WERI-Rb-1 (cell line): ENCODE measurements around the gene CLK2.
"Not testable (repeated sequence)": the region's sequence is repeated elsewhere in the genome, so short reads cannot be mapped to it uniquely, and the experiment has no call there.

Experiments
- DNase-seq: peaks from one replicate; pipeline ENCODE4 v3.0.0-alpha.2; 2020
- H3K27ac ChIP-seq: fragments of 250-450 bp; sonication (Bioruptor Pico); 2 replicates; pipeline ENCODE4 v1.5.1; 2020; ENCODE audit warnings: mild to moderate bottlenecking, moderate library complexity
- H3K27me3 ChIP-seq: fragments of 250-450 bp; sonication (Bioruptor Pico); 2 replicates; pipeline ENCODE4 v1.5.1; 2021; ENCODE audit warnings: mild to moderate bottlenecking, low read depth, moderate library complexity; ENCODE audit not compliant: insufficient read depth, severe bottlenecking
- H3K36me3 ChIP-seq: fragments of 250-450 bp; sonication (Bioruptor Pico); 2 replicates; pipeline ENCODE4 v1.5.1; 2020; ENCODE audit warnings: mild to moderate bottlenecking, moderate library complexity
- H3K4me3 ChIP-seq: 2 replicates; pipeline ENCODE4 v1.5.1; 2011; ENCODE audit warnings: low read depth, mild to moderate bottlenecking, control low read depth, low read length
- H3K9me3 ChIP-seq: fragments of 250-450 bp; sonication (Bioruptor Pico); 2 replicates; pipeline ENCODE4 v1.5.1; 2021; ENCODE audit warnings: mild to moderate bottlenecking, moderate library complexity; ENCODE audit not compliant: severe bottlenecking
- TF ChIP-seq, protein P1 (sequence below): IDR thresholded peaks from 2 replicates; pipeline ENCODE4 v1.5.1; 2011; ENCODE audit warnings: low read depth, mild to moderate bottlenecking, control low read depth, inconsistent platforms, low read length

Gene CLK2

GRCh38 chr1:155247667-155248553, 25.4 kb downstream of the CLK2 start:
- TF ChIP-seq, protein P1, sequence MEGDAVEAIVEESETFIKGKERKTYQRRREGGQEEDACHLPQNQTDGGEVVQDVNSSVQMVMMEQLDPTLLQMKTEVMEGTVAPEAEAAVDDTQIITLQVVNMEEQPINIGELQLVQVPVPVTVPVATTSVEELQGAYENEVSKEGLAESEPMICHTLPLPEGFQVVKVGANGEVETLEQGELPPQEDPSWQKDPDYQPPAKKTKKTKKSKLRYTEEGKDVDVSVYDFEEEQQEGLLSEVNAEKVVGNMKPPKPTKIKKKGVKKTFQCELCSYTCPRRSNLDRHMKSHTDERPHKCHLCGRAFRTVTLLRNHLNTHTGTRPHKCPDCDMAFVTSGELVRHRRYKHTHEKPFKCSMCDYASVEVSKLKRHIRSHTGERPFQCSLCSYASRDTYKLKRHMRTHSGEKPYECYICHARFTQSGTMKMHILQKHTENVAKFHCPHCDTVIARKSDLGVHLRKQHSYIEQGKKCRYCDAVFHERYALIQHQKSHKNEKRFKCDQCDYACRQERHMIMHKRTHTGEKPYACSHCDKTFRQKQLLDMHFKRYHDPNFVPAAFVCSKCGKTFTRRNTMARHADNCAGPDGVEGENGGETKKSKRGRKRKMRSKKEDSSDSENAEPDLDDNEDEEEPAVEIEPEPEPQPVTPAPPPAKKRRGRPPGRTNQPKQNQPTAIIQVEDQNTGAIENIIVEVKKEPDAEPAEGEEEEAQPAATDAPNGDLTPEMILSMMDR: no peak
- DNase-seq: no peak
- Histone ChIP-seq H3K27me3 (no peaks in the 10 kb centered on the region), H3K4me3 (no peak overlapping the region), H3K9me3 (no peaks in the 10 kb centered on the region), H3K27ac (no peak overlapping the region), H3K36me3 (peaks cover 54% of the 10 kb centered on the region)

DNA sequence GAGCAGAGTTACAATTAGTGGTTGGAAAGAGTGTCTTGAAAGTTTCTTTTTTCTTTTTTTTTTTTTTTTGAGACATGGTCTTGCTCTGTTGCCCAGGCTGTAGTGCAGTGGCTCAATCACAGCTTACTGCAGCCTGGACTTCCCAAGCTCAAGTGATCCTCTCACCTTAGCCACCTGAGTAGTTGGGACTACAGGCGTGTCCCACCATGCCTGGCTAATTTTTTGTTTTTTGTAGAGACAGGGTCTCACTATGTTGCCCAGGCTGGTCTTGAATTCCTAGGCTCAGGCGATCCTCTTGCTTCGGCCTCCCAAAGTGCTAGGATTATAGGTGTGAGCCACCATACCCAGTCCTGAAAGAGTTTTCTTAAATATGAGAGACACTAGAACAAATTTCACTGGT, 26.5 kb downstream of the CLK2 start:
- not testable (repeated sequence) for H3K27me3 ChIP-seq, H3K9me3 ChIP-seq, H3K4me3 ChIP-seq, H3K27ac ChIP-seq, DNase-seq
- H3K36me3 ChIP-seq: peaks cover 46% of the 10 kb centered on the region

DNA sequence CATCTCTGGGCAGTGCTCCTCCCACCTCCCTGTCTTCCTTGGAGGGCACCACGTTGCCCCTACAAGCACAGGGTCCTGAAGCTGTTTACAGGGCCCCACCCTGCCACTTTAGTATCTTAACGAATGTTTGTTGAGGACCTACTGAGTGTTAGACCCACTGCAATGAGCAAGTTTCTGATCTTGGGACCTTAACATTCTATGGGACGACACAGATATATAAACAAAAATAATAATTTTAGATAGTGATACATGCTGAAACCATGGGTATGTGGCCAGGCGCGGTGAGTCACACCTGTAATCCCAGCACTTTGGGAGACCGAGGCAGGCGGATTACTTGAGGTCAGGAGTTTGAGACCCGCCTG, 28.2 kb downstream of the CLK2 start:
- no peaks in the 10 kb centered on the region for H3K27me3 ChIP-seq
- DNase-seq: no peak
- H3K4me3 ChIP-seq: peak overlapping the region; percentile 39
- no peaks in the 10 kb centered on the region for H3K9me3 ChIP-seq
- peak overlapping the region; percentile 69 for H3K27ac ChIP-seq
- H3K36me3 ChIP-seq: peaks cover 36% of the 10 kb centered on the region
- TF ChIP-seq, protein P1: no peak

GRCh38 chr1:155244368-155245162, 28.7 kb downstream of the CLK2 start:
- Histone ChIP-seq H3K4me3 (peak overlapping the region; percentile 39), H3K36me3 (peaks cover 32% of the 10 kb centered on the region), H3K27ac (peak overlapping the region; percentile 69), H3K27me3 (no peaks in the 10 kb centered on the region), H3K9me3 (no peaks in the 10 kb centered on the region)
- TF ChIP-seq, protein P1: no peak
- DNase-seq: peak; percentile 100

DNA sequence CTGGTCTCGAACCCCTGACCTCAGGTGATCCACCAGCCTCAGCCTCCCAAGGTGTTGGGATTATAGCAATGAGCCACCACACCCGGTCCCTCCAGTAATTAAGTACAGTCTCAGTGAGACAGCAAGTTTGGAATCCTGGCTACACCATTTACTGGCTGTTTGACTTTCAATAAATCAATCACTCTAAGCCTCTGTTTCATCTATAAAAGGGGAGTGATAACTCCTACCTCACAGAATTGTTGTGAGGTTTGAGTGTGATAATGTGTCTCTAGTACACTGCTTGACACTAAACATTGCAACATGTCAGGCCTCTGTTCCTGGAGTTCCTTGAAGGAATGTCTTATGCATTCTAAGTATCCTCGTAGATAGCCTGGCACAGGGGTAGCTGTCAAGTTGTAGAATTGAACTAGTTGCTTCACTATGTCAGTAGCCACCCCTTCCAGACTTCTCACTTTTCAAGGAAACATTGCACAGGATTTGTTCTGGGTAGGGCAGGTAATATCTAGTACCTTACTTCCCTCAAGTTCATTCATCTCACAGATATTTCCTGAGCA, 30.4 kb downstream of the CLK2 start:
- TF ChIP-seq, protein P1: no peak
- Histone ChIP-seq H3K9me3 (no peaks in the 10 kb centered on the region), H3K27me3 (no peaks in the 10 kb centered on the region), H3K36me3 (peaks cover 22% of the 10 kb centered on the region), H3K4me3 (no peak overlapping the region), H3K27ac (no peak overlapping the region)
- no peak for DNase-seq

DNA sequence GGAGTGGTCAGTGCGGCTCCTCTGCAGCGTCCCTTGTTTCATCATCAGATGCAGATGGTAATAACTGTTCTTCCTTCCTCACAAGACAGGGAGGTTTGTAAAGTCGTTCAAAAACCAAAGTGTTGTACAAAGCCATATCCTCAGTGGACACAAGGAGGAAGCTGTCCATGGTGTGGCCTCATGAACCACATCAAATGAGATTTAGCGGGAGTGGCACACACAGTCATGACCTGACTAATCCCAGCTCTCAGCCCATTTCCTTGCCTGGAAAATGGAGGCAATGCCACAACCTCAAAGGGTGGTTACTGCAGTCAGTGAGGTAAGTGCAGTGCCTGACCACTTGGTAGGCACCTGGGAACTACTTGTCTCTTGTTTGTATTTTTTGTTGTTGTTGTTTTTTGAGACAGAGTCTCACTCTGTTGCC, 31.5 kb downstream of the CLK2 start:
- Histone ChIP-seq H3K9me3 (no peaks in the 10 kb centered on the region), H3K27me3 (no peaks in the 10 kb centered on the region), H3K36me3 (peaks cover 22% of the 10 kb centered on the region), H3K27ac (peak overlapping the region; percentile 2), H3K4me3 (no peak overlapping the region)
- TF ChIP-seq, protein P1: no peak
- no peak for DNase-seq
